Left lobe of liver (tissue), 2 donors: ENCODE results near the gene PRRC2A. TPM values are rescaled to one million over a fixed set of nuclear protein-coding genes. Genes with fewer than 3 reads are reported as not detected.

ENCODE experiments used
- ATAC-seq: fragments of 200-7000 bp; cut with Tn5 transposase; one replicate; pipeline ENCODE4 v1.9.1; 2020; ENCODE audit warnings: mild to moderate bottlenecking, moderate library complexity
- DNase-seq: peaks from one replicate; pipeline ENCODE4 v3.0.0-alpha.2; 2020; ENCODE audit warnings: low spot score
- total RNA-seq: library from RNA; stranded (reverse); gene quantifications from one replicate; pipeline ENCODE4 v1.2.1, GENCODE V29; 2021
- donor health status: DM: no; HTN: no; CAD: no; lungs with moderate emphysema.
- donor health status: DM: no; HTN: yes; CAD: no.

The PRRC2A gene
- total RNA-seq, 1 donor from 2014 or later, result 47.3 TPM

DNA sequence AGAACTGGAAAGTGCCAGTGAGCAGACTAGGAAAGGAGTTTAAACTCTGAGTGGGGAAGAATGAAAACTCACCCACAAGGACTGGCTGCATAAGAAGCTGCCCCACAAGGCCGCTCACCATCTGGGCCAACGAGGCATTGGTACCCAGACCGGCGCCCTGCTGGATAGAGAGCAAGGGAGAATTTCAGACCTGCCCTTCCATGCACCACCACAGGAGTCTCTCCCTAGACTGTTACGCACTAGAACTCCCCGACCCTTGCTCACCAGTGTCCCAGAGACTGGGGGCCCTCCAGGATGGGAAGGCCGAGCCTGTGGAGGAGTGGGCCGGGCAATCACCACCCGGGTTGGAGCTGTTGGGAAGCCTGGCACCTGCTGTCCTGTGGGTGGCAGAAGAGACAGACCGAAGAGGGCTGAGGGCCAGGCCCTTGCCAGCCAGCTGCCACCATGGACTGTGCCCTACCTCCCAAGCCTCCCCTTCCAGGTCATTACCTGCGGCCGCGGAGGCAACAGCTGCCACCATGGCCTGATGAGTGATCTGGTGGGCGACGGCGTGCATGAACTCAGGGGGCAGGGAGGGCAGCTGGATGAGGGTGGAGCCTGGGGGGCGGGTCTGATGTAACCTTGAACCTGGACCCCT is 23.4 kb downstream of the PRRC2A start:
- DNase-seq (peak; percentile 75), ATAC-seq (peak; percentile 92)

DNA sequence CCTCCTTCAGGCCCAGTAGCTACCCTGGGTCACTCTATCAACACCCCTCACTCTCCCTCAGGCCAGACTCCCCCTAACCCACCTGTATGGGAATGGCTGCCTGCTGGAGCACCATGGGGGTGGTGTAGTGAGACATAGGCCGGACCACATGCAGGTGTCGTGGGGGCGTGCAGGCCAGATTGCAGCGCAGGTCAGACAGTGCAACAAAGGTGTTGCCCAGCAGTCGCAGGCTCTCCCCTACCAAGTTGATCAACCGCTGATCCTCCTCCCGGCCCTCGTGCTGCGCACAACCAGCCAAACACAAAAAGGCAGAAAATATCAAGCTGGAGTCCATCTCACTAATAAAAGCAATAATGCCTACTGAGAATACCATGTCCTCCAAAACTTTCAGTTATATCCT is 24.8 kb downstream of the PRRC2A start:
- DNase-seq, result no peak
- no peak for ATAC-seq

DNA sequence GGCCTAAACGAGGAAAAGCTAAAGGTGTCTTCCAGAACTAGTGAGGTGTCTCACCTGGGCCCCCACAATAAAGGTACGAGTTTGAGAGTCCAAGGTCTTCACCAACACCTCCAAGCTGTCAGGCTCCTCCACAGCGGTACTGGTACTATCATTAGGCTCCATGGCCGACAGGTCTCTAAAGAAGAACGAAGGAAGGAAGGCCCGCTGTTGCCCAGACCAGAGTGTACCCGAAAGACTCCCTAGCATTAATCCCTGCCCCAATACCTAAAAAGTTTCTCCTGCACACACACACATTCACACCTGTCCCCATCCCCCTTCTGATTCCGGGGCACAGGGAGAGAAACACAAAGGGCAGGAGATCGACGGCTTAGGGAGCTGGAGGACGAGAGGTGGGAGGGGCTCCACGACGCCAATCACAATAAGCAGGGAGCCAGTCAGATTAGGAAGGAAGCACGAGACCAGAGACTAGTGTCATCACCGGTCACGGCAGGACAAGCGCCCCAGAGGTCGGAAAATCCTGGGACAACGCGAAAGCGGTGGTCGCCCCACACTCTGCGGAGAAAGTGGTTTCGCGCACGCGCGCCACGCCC is 31.2 kb downstream of the PRRC2A start:
- DNase-seq, result peak; percentile 85

DNA sequence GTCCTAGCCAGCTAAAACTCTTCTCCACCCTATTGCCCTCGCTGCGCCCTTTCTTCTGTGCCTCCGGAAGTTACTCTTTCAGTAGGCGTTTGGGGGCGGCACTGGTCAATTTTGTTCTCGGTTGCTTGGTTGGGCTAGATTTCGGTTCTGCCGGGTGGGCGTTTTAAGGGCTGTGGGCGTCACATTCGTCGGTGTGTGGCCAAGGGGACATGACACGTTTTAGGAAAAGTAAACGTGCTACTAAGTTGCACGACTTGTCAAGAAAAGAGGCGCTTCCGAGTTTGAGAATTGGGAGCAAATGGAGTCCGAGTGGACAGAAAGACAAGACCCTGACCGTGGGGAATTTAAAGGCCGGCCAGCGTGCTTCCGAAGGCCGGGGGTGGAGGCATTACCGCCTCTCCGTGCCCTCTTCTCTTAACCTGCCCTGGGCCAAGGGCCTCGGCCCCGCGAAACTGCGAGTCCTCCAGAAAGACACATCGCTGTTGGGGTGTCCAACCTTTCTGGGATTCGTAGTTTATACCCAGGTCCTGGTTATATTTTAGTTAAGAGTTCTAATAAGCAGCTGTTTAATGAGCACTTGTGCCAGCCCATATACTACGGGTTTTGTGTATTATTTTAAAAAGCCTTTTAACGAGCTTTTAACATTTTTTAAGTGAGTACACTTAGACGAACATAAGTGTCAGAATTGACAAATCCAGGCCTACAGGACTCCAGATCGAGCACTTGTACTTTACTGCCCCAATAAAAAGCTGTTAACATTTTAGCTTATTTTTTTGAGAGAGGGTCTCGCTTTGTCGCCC is 32.6 kb downstream of the PRRC2A start:
- no peak for DNase-seq
- peak; percentile 69 for ATAC-seq

More for the DNA sequence above, 31.2 kb downstream of the PRRC2A start:
- ATAC-seq, result peak; percentile 70

DNA sequence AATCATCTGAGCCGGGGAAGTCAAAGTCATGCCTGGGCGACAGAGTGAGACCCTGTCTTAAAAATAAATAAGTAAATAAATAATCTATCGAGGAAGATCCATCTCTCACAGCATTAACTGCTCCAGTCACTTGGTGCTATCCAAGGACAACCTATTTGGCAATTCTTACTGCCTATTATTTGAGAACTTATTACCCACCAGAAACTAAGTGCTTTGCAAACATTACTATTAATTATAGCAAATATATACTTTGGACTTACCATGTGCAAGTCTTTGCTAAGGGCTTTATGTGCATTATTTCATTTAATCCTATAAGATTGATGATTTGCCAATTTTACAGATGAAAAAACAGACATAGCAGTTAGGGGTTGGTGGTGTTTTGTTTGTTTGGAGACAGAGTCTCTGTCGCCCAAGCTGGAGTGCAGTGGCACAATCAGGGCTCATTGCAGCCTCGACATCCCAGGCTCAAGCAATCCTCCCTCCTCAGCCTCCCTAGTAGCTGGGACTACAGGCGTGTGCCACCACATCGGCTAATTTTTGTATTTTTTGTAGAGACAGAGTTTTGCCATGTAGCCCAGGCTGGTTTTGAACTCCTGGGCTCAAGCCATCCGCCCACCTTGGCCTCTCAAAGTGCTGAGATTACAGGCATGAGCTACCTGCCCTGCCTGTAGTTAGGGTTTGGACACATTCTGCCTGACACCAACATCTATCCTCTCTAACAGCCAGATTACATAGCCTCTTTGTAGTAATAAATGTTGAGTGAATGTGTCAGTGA is 34.2 kb downstream of the PRRC2A start:
- no peak for DNase-seq

DNA sequence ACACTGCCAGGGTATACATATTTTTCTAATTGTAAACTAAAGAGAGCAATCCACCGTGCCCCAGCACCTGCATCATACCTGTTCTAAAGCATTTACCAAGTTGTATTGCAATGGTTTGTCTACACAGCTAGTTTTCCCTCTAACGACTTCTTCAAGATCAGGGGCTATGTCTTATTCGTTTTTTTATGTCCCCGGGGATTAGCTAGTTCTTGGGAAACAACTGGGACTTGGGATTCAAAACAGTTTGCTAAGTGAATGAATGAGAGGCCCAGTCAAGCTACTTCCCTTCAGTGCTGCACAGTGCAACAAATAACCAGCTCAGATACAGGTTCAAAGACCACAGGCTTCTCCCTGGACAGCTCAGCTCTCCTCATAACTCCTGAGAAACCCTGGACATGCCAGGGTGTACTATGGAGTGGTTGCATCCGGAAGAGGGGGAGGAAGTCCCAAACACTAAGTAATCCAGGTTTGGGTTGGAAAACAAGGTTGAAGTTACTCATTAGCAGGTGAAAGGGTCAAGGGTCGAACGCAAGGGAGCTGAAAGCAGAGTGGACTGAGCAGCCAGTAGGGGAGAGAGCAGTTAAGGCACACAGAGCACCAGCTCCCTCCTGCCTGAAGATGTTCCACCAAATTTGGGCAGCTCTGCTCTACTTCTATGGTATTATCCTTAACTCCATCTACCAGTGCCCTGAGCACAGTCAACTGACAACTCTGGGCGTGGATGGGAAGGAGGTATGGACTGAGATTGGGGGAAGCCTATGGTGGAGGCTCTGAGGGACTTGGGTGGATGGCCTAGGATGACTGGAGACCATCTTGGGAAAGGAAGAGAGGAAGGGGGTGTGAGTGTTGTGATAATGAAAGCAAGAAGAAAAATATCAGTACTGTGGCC is 35.1 kb downstream of the PRRC2A start, which contains the start of gene APOM:
Gene APOM (plus strand): TSS at position 546 of the 889 bp plus-strand sequence. CDS start 73 bp downstream, at position 619.
- peak; percentile 55 for ATAC-seq

More for the DNA sequence above, 34.2 kb downstream of the PRRC2A start:
- ATAC-seq, result no peak

DNA sequence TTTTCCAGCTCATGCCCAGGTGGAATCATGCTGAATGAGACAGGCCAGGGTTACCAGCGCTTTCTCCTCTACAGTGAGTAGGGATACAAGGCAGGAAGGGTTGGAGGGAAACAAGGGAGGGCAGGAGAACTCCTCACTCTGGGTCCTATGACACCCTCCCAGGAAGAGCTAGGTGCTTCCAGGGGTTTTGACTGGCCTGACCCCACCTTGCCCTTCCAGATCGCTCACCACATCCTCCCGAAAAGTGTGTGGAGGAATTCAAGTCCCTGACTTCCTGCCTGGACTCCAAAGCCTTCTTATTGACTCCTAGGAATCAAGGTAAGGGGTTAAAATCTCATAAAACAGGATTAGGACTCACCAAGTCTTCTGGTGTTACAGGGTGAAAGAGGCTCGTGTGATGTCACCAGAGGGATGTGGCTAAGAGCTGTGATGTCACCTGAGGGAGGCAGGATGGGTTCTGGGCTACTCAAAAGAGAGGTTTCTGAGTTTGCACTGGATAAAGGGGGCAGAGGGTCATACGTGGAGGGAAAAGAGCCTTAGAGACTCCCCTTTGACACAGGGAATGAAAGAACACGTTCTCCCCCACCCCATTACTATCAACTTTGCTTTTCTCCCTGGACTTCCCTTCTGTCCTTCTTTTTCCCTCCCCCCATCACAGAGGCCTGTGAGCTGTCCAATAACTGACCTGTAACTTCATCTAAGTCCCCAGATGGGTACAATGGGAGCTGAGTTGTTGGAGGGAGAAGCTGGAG is 37.1 kb downstream of the PRRC2A start:
- DNase-seq (no peak), ATAC-seq (no peak)

More for the DNA sequence above, 35.1 kb downstream of the PRRC2A start, which contains the start of gene APOM:
- DNase-seq, result peak; percentile 81

DNA sequence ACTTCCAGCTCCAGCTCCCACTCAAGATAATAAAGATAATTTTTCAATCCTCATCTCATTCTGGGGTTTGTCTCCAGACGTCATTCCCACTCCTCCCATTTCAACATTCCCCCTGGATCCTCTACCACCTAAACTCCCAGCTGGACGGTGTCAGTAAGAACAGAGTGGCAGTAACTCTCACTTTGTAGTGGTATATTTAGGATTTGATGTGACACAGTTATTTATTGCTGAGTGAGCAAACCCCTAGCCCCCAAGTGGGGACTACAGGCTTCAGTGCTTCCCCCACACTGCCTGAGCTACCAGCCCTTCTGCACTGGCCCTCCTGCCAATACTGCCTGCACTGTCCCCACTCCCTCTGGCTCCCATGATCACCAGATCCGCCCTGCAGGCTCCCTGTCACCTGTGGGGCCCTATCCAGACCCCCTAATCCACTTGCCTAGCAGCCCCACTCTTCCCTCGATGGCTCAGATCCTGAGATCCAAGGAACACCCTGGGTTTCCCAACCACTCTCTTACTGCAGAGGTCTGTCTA is 37.7 kb downstream of the PRRC2A start:
- DNase-seq (no peak), ATAC-seq (no peak)

DNA sequence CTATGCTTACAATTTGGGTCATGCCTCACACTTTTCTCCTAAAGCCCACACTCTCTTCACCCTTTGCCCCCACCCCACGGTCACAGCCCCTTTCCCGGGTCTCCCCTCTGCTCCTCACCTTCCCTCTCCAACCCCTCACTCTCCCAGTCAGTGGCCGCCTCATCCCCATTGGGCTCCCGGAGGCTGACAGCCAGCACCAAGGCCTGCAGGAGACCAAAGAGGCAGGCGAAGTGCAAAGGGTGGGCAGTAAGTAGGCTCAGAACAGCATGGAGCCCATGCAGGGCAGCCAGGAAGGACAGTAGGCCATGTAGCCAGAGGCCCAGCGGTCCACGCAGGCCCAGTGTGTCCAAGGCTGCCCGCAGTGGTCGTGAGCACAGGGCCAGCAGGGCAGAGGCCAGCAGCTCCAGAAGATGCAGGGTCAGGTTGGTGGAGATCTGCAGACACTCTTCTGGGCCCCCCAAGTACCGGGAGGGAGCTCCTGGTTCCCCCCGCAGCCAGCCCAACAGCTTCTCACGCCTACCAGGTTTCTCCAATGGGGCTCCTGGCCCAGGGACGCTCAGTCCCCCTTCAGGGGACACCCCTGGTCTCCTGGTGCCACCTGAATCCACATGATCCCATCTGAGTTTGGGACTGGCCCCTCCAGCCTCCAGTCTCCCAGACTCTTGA is 38.6 kb downstream of the PRRC2A start:
- no peak for DNase-seq
- no peak for ATAC-seq

DNA sequence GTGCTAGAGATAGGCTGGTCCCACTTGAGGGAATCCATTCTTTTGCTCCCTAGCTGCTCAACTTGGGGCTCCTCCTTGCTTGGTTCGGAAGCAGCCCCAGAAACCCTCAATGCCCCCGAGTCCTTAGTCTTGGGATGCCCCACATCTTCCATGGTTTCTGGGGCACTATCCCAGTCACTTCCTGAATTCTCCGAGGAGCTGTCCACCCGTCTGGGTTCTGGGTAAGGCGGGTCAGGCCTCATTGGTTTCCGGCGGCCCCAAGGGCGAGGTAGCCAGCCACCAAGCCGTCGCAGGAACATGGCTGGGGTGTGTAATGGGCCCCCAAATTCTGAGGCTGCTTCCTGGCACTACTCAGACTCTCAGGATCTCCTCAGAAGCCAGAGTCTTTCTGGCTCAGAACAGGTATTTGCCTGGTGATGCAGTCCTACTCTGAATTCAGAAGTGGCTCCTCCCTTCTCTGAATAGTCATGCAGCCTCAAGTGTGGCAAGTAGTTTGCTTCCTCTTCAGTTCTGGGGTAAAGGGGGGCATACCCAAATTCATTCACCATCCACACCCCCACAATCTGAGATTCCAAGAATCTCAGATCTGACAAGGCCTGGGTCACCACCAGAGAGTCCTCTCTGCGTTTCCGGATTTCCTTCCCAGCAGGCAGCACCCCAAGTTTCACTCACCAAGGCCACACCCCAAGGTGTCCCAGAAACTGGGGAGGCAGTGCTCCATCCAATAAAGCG is 39.3 kb downstream of the PRRC2A start:
- DNase-seq (no peak), ATAC-seq (no peak)

DNA sequence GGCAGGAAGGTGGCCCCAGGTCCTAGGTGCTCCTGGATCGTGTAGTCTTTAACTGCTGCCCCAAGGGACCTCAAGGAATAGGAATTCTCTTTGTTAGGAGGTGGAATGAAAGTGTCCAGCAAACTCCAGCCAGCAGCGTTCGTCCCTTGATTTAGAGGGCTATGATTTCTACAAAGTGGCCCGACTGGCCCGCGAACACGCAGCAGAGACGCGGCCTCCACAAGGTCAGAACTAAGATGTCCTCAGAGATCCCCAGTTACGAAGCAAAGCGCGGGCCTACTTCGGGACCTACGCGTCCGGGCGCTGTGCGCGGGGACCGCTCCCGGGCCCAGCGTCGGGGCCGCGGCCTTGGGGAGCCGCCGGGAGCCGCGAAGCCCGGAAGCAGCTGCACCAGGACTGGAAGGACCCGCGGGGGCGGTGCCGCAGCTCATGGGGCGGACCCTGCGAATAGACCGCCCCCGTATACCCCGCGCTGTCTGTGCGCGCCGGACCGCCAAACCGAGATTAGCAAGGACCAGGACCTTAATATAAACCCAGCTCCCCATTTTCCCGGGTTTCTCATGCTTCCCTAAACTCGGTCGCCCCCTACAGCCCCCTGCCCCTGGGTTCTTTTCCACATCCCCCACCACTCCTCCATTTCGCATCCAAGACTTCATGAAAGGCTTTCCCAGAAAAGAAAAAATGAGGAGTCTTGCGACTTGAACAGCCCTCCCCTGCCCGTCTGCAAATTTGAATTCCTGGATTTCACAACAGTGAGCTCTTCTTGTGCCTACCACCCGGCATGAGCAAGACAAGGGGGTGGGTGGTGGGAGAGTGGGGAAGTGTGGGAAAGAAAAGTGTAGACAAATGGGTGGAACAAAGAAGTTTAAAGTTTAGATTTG is 40.1 kb downstream of the PRRC2A start, which contains the start of gene C6orf47:
Gene C6orf47 (minus strand): TSS at position 398 of the 881 bp plus-strand sequence. CDS start 831 bp downstream, outside the sequence.
- ATAC-seq (peak; percentile 78), DNase-seq (peak; percentile 86)

DNA sequence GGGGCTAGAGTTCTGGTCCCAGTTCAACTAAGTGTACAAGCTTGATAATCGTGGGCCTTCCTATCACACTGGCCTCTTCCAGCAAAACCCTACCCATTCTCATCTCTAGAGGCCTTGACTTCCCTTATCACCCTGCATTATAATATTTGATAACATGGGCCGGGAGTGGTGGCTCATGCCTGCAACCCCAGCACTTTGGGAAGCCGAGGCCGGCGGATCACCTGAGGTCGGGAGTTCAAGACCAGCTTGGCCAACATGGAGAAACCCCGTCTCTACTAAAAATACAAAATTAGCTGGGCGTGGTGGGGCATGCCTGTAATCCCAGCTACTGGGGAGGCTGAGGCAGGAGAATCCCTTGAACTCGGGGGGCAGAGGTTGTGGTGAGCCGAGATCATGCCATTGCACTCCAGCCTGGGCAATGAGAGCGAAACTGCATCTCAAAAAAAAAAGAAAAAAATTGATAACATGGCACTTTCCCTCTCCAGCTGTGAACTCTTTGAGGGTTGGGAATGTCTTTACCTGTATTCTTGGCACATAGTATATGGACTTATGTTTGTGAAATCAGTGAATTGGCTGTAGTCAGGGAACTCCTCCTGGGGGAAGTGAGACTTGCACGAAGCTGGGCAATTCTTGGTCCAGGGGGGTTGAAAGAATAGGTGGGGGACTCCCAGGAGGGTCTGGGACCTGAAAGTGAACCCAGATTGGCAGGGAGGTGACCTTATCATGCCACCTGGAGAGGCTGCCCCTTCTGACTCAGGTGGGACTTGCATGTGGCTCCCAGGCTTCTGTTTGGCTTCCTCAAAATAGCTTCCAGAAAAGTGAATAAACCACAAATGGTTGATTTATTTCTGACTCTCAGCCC is 41.0 kb downstream of the PRRC2A start:
- no peak for DNase-seq
- no peak for ATAC-seq

DNA sequence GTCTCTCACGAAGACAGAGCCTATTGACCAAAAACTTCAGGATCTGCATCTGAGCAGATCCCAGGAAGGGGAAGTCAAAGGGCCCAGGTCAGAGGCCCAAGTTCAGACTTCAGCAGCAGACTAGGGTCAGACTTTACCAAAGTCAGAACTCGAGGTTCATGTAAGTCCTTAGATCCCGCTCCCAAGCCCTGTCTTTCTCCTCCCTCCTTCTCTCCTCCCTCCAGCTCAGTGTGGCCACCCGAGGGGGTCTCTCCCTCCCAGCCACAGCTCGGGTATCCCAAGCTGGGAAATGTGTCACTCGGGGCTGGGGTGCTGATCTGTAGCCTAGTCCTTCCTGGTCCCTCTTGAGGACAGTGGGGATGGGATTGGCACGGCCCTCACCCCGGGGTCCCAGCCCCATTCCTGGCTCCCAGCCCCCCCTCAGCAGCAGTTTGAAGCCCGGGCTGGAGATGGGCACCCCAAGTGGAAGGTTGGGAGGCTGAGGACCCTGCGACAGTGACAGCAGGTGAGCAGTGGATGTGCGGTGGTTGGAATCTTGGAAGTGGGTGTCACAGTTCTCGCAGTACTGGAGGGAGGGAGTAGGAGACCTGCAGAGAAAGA is 41.7 kb downstream of the PRRC2A start:
- DNase-seq, result no peak
- ATAC-seq, result no peak

DNA sequence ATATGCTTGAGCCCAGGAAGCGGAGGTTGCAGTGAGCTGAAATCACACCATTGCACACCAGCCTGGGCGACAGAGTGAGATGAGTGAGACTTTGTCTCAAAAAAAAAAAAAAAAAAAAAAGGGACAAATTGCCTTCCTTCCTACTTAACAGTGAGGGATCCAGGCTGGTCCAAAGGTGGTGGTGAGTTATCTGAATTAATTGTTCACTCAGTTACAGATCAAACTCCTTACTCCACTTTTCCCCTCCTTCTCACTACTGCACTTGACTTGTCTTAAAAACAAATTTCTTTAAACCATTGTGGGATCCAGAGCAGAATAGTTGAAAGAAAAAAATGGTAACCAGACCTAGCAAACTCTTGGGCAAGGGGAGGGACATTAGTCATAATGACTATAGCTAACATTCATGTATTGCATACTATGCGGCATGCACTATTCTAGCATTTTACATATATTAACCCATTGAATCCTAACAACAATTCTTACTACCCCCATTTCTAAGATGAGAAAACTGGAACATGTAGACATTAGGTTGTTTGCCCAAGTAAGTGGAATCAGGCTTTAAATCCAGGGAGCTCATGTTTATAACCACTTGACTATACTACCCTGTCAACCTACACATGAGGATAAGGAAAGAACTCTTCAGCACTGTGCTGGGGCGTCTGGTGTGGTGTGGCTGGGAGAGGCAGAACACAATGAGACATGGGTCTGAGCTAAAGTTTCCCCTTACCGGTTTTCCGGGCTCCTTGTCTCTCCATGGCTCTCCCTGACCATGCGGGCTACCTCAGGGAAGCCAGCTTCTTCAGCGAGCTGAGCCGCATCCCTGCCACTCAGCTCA is 42.8 kb downstream of the PRRC2A start:
- DNase-seq, result no peak
- ATAC-seq, result no peak
